ENCODE data around the gene RAB25. TPM values are rescaled to one million over a fixed set of nuclear protein-coding genes. Genes with fewer than 3 reads are reported as not detected.

Gene RAB25
- total and polyA plus RNA-seq, 2 of the 13 experiments (the other 11 are each of a cell fraction or from before 2014, with no cell fraction given), result 0.20 to 0.22 TPM

- TF ChIP-seq ZNF652 (CRISPR knock-in tag; IDR thresholded peaks at IDR 0.05; ENCODE audit: borderline replicate concordance, low read depth) (0 out of 2 replicates have a peak, but pooled peaks have one; percentile 10), FOXK1 (CRISPR knock-in tag; IDR thresholded peaks at IDR 0.05; ENCODE audit: borderline replicate concordance, low read depth) (no peak), ZNF180 (CRISPR knock-in tag; IDR thresholded peaks at IDR 0.05; ENCODE audit: borderline replicate concordance, low read depth) (no peak), JDP2 (CRISPR knock-in tag; IDR thresholded peaks at IDR 0.05; ENCODE audit: borderline replicate concordance) (no peak), TFAP4 (IDR thresholded peaks at IDR 0.05; ENCODE audit: borderline replicate concordance, low read depth) (no peak), ZNF687 (CRISPR knock-in tag; IDR thresholded peaks at IDR 0.05) (peak; percentile 54), ZNF382 (CRISPR knock-in tag; IDR thresholded peaks at IDR 0.05; ENCODE audit: borderline replicate concordance) (no peak), BORCS8-MEF2B (CRISPR knock-in tag; IDR thresholded peaks at IDR 0.05) (no peak), ZMYM3 (CRISPR knock-in tag; IDR thresholded peaks at IDR 0.05) (no peak; the same call in 1 of the 2 replicates), ZHX2 (IDR thresholded peaks at IDR 0.05; ENCODE audit: low read depth) (no peak), ZHX2 (CRISPR knock-in tag; IDR thresholded peaks at IDR 0.05; ENCODE audit: borderline replicate concordance) (no peak), MIER3 (CRISPR knock-in tag; IDR thresholded peaks at IDR 0.05; ENCODE audit: borderline replicate concordance) (no peak)
- TF ChIP-seq, protein P1, sequence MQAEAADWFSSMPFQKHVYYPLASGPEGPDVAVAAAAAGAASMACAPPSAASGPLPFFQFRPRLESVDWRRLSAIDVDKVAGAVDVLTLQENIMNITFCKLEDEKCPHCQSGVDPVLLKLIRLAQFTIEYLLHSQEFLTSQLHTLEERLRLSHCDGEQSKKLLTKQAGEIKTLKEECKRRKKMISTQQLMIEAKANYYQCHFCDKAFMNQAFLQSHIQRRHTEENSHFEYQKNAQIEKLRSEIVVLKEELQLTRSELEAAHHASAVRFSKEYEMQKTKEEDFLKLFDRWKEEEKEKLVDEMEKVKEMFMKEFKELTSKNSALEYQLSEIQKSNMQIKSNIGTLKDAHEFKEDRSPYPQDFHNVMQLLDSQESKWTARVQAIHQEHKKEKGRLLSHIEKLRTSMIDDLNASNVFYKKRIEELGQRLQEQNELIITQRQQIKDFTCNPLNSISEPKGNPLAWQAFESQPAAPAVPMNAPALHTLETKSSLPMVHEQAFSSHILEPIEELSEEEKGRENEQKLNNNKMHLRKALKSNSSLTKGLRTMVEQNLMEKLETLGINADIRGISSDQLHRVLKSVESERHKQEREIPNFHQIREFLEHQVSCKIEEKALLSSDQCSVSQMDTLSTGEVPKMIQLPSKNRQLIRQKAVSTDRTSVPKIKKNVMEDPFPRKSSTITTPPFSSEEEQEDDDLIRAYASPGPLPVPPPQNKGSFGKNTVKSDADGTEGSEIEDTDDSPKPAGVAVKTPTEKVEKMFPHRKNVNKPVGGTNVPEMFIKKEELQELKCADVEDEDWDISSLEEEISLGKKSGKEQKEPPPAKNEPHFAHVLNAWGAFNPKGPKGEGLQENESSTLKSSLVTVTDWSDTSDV (CRISPR knock-in tag; IDR thresholded peaks at IDR 0.05), result no peak
Observed at GRCh38 chr1:156025876-156026275, 35.1 kb upstream of the RAB25 start (continued).
